ENCODE data around the gene PEX14.

Gene PEX14

DNA sequence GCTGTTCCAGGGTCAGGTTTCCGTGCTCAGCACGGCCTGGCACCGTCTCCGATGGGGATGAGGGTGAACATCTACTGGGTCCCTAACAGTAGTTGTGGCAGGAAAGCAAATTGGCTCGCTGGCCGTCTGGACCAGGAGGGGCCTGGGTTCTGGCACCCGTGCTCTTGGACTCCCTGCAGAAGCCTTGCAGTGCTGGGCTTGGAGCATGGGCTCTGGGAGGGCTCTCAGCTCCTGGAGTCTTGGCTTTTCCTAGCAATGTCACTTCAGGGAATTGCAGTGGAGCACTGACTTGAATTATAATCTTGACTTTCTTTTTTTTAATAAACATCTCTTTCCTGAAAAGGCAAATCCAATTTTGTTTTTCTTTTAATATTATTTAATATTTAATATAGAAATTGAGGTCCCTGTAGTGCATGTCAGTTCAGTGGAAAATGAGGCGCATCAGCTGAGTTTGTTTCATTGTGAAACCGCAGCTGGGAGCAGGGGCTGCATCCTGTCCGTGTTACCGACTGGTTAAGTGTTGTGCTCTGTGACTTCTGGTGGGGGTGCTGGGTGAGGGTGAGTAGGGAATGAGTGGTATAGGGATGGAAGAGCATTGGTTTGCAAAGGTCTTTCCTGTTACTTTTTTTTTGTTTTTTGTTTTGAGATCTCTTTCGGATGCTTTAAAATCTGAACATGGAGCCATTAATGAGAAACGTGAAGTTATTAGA is 64.1 kb downstream of the PEX14 start:
- no peak overlapping the region for H3K4me3 ChIP-seq (ENCODE audit: low read depth, low read length)
- TF ChIP-seq, protein P1, sequence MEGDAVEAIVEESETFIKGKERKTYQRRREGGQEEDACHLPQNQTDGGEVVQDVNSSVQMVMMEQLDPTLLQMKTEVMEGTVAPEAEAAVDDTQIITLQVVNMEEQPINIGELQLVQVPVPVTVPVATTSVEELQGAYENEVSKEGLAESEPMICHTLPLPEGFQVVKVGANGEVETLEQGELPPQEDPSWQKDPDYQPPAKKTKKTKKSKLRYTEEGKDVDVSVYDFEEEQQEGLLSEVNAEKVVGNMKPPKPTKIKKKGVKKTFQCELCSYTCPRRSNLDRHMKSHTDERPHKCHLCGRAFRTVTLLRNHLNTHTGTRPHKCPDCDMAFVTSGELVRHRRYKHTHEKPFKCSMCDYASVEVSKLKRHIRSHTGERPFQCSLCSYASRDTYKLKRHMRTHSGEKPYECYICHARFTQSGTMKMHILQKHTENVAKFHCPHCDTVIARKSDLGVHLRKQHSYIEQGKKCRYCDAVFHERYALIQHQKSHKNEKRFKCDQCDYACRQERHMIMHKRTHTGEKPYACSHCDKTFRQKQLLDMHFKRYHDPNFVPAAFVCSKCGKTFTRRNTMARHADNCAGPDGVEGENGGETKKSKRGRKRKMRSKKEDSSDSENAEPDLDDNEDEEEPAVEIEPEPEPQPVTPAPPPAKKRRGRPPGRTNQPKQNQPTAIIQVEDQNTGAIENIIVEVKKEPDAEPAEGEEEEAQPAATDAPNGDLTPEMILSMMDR (IDR thresholded peaks at IDR 0.05; ENCODE audit: low read depth, low read length): no peak
- TF ChIP-seq POLR2A (IDR thresholded peaks at IDR 0.05; ENCODE audit: extremely low read depth, insufficient read length): no peak
- no peak for DNase-seq (ENCODE audit: low read depth)

- no peak overlapping the region for H3K4me3 ChIP-seq (ENCODE audit: low read depth, low read length)
- no peak for DNase-seq (ENCODE audit: low read depth)
- no peak for TF ChIP-seq POLR2A (IDR thresholded peaks at IDR 0.05; ENCODE audit: extremely low read depth, insufficient read length)
Measured at GRCh38 chr1:10539411-10540043, 64.8 kb downstream of the PEX14 start.

DNA sequence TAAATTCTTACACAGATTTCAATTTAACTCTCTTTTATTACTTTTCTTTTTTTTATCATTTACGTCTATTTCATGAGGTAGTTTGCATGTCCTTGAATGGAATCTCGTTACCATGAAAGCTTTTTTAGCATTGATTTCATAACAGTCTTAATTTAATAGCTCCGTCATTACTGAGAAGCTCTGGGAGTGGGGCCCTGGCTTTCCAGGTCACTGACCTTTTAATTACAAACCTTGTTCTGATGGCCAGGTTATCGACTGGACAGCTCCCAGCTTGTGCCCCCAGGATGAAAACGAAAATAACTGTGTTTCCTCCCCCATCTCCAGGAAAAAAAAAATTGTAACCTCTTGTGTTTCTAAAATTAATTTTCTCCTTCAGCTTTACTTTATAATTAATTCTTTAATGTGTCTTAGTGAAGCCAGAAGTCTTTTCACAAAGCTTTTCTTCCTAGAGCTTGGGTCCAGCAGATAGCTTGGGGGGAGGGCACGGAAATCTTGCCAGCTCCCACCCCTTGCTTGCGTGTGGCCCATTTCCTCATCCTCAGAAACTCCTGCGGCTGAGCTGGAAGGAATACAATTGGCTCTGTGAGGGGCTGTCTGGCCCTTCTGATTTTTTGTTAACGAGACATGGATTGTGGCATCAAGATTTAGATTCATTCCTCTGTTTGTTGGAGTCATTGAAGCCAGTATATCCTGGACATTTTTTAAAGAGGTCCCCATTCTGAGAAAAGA is 65.7 kb downstream of the PEX14 start:
- H3K4me3 ChIP-seq (ENCODE audit: low read depth, low read length): no peak overlapping the region
- no peak for DNase-seq (ENCODE audit: low read depth)
- no peak for TF ChIP-seq MYC (IDR thresholded peaks at IDR 0.05; ENCODE audit: low read depth, low read length)
- TF ChIP-seq, protein P1 (IDR thresholded peaks at IDR 0.05; ENCODE audit: low read depth, low read length): no peak
- TF ChIP-seq, protein P2, sequence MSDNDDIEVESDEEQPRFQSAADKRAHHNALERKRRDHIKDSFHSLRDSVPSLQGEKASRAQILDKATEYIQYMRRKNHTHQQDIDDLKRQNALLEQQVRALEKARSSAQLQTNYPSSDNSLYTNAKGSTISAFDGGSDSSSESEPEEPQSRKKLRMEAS (IDR thresholded peaks at IDR 0.05; ENCODE audit: low read depth, low read length): no peak

GRCh38 chr1:10541286-10541685 is 66.5 kb downstream of the PEX14 start:
- TF ChIP-seq, protein P1 (IDR thresholded peaks at IDR 0.05; ENCODE audit: low read depth, low read length): no peak
- no peak for DNase-seq (ENCODE audit: low read depth)
- H3K4me3 ChIP-seq (ENCODE audit: low read depth, low read length): no peak overlapping the region

- H3K4me3 ChIP-seq (ENCODE audit: low read depth, low read length): no peak overlapping the region
- DNase-seq (ENCODE audit: low read depth): no peak
- TF ChIP-seq MYC (IDR thresholded peaks at IDR 0.05; ENCODE audit: low read depth, low read length) (no peak), POLR2A (IDR thresholded peaks at IDR 0.05; ENCODE audit: extremely low read depth, insufficient read length) (no peak)
- TF ChIP-seq, protein P2 (IDR thresholded peaks at IDR 0.05; ENCODE audit: low read depth, low read length): no peak
- TF ChIP-seq, protein P1 (IDR thresholded peaks at IDR 0.05; ENCODE audit: low read depth, low read length): no peak
Measured at GRCh38 chr1:10544239-10544638, 69.5 kb downstream of the PEX14 start.

- no peak for TF ChIP-seq MYC (IDR thresholded peaks at IDR 0.05; ENCODE audit: low read depth, low read length)
- TF ChIP-seq, protein P1 (IDR thresholded peaks at IDR 0.05; ENCODE audit: low read depth, low read length): no peak
- TF ChIP-seq, protein P2 (IDR thresholded peaks at IDR 0.05; ENCODE audit: low read depth, low read length): no peak
- TF ChIP-seq POLR2A (IDR thresholded peaks at IDR 0.05; ENCODE audit: extremely low read depth, insufficient read length): no peak
- no peak for DNase-seq (ENCODE audit: low read depth)
- no peak overlapping the region for H3K4me3 ChIP-seq (ENCODE audit: low read depth, low read length)
Measured at GRCh38 chr1:10546896-10547295, 72.1 kb downstream of the PEX14 start.
